Epithelial cell of prostate (primary cell): ENCODE data around the gene GP5.

ENCODE experiments used
- DNase-seq: peaks from one replicate; pipeline ENCODE4 v3.0.0-alpha.2; 2011; ENCODE audit warnings: low read depth, low spot score
- H3K27ac ChIP-seq: fragments of 450-650 bp; 2 replicates; pipeline ENCODE4 v1.5.1; 2017; ENCODE audit warnings: mild to moderate bottlenecking

Gene GP5

GRCh38 chr3:194379651-194380050 lies 19.4 kb downstream of the GP5 start:
- no peak for DNase-seq
- H3K27ac ChIP-seq, result no peak overlapping the region

DNA sequence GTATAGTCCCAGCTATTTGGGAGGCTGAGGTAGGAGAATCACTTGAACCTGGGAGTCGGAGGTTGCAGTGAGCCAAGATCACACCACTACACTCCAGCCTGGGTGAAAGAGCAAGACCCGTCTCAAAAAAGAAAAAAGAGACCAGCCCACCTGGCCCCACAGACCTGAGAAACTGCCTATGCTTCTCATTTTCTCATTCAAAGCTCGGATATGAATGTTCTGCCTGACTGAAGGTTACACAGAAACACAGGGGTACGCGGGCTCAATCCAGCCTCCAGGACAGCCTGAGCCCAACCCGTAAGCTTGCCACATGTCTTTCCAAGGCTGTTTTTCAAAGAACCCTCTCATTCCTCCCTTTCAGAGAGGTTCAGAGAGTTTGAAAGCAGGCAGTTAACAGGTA lies 19.8 kb downstream of the GP5 start:
- no peak for DNase-seq
- H3K27ac ChIP-seq, result no peak overlapping the region

- no peak overlapping the region for H3K27ac ChIP-seq
- DNase-seq, result no peak
Observed at GRCh38 chr3:194377708-194378107, 21.4 kb downstream of the GP5 start.

DNA sequence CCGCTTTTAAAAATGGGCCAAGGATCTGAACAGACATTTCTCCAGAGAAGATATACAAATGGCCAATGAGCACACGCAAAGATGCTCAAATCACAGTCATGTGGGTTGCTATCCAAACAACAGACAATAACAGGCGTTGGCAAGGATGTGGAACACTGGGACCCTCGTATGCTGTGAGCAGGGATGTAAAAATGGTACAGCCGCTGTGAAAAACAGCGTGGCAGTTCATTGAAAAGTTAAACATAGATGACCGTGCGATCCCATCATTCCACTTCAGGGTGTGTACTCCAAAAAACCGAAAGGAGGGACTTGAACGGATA lies 22.9 kb downstream of the GP5 start:
- no peak for DNase-seq

GRCh38 chr3:194375473-194376240 lies 23.4 kb downstream of the GP5 start:
- no peak overlapping the region for H3K27ac ChIP-seq
- DNase-seq, result no peak

More for the DNA sequence above, 22.9 kb downstream of the GP5 start:
- H3K27ac ChIP-seq, result no peak overlapping the region

- H3K27ac ChIP-seq, result no peak overlapping the region
- no peak for DNase-seq
Observed at GRCh38 chr3:194374935-194375334, 24.1 kb downstream of the GP5 start.

- DNase-seq, result no peak
- H3K27ac ChIP-seq, result no peak overlapping the region
Observed at GRCh38 chr3:194373899-194374298, 25.2 kb downstream of the GP5 start.

GRCh38 chr3:194373028-194373427 lies 26.0 kb downstream of the GP5 start:
- no peak for DNase-seq
- no peak overlapping the region for H3K27ac ChIP-seq

- DNase-seq, result no peak
- no peak overlapping the region for H3K27ac ChIP-seq
Observed at GRCh38 chr3:194370753-194371152, 28.3 kb downstream of the GP5 start.

DNA sequence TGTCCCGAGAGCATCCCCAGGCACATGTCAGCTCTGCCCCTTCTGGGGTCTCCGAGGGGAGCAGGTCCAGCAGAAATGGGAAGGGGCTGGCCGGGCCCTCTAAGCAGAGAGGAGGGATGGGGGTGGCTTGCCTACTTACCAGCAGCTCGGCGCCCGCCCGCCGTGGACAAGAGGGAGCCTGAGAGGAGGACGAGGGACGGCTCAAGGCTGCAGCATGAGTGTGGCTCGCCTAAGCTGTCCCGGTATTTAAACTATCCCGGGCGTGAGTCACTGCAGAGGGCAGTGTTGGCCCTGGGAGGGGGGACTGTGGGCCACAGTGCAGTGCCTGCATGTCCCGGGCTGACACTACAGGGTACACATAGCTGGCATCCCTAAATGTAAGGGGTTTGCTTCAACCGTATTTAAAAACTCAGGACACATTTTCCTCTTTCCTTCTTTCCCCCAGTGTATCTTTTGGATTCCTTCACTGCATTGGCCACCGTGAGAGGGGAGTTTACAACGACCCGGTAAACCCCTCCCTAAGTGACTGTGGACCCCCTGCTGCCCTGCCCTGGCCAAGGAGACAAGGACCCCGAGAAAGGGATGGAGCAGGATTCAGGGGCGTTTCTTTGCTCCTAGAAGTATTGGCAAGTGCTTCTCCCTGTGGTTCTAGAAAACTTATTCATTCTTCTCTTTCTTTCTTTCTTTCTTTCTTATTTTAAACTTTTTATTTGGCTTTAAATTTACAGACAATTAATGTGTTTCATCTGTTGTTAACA lies 29.4 kb downstream of the GP5 start, which contains the start of gene LRRC15:
Gene LRRC15, minus strand, starts transcription at position 222 of the 758 bp plus-strand sequence. CDS start 8,700 bp downstream, outside the sequence.
- no peak for DNase-seq

GRCh38 chr3:194368918-194369317 lies 30.1 kb downstream of the GP5 start:
- H3K27ac ChIP-seq, result no peak overlapping the region
- DNase-seq, result no peak

More for the DNA sequence above, 29.4 kb downstream of the GP5 start, which contains the start of gene LRRC15:
- H3K27ac ChIP-seq, result no peak within 1 kb of the TSS

GRCh38 chr3:194367992-194368841 lies 30.8 kb downstream of the GP5 start:
- DNase-seq, result no peak
- no peak overlapping the region for H3K27ac ChIP-seq

- no peak for DNase-seq
- H3K27ac ChIP-seq, result no peak overlapping the region
Observed at GRCh38 chr3:194365978-194366490, 33.0 kb downstream of the GP5 start.

DNA sequence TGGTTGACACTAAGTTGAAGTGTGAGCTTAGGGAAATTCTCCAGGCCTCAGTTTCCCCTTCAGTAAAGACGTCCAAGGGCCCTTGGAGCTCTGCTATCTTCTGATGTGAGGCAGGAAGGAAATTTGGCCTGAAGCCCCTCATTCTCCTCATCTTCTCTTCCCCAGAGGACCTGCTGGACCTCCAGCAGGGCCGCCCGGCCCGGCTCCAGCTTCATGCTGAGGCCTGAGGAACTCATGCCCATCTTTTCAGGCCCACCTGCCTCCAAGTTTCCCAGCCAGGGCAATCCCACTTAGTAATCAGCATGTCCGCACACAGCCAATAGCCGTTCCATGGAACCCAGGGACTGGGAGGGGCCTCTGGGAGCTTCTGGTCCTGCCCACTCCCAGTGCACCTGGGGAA lies 33.5 kb downstream of the GP5 start:
- DNase-seq, result no peak
- no peak overlapping the region for H3K27ac ChIP-seq

DNA sequence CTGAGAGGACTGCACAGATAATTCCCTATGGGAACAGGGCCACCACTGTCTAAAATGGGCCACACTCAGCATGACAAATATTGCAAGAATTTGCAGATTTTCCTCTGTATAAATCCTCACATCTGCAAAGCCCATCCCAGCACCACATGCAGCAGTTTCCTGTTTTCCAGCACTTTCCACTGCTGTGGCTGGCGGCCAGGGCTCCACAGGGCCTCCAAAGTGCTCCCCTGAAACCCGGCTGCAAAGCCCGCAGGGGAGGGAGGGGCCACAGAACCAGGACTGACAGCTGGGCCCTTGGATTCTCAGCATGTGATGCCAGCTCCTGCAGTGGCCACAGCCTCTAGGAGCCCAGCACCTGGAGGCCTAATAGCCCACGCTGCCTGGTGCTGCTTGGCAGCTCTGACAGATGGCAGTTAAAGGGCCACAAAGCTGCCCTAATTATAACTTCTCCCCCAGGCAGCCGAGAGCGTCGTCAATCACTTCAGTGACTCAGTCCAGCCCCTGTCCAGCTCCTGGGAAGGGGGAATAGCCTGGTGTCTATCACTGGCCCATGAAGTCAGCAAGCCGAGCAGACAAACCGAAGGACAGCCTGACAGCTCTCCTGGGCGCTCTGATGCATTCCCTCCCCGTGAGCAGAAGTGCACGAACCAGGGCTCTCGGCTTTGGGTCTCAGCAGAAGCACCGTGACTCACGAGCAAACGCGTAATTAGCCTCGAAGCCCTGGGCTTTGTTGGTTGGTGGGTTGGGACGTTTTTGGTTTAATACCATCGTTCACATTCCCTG lies 34.2 kb downstream of the GP5 start:
- DNase-seq, result no peak
- H3K27ac ChIP-seq, result no peak overlapping the region

GRCh38 chr3:194364314-194364651 lies 34.8 kb downstream of the GP5 start:
- no peak overlapping the region for H3K27ac ChIP-seq
- no peak for DNase-seq

DNA sequence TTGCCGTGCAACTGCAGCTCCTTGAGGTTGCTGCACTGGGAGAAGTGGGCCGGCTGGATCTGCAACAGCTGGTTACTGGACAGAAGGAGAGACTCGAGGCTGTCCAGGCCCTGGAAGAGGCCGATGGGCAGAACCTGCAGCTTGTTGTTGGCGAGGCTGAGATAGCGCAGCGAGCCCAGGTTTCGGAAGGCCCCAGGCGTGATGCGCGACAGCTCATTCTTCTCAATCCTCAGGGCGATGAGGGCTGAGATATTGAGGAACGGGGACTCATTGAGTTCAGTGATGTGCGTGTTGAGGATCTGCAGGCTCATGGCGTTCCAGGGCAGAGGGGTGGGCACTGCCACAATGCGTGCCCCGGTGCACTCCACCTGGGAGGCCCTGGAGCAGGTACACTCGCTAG lies 38.5 kb downstream of the GP5 start:
- DNase-seq, result no peak
- H3K27ac ChIP-seq, result no peak overlapping the region

DNA sequence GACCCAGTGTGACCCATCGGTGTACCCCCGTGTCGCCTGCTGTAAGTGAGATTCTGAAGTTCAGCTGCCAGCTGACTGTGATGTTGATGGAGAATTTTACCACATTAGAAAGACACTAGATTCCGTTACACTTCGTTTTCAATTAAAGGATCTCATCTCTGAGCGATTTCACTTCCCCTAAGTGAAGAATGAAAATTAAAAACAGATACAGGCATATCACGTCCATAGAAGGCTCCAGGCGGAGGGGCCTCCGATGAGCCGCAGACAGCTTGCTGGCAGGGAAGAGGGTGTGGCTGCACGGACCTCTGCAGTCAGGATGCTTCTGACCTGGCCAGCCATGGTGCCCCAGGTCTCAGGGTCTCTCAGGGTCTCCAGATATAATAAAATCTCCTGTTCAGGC lies 41.4 kb downstream of the GP5 start:
- no peak overlapping the region for H3K27ac ChIP-seq

DNA sequence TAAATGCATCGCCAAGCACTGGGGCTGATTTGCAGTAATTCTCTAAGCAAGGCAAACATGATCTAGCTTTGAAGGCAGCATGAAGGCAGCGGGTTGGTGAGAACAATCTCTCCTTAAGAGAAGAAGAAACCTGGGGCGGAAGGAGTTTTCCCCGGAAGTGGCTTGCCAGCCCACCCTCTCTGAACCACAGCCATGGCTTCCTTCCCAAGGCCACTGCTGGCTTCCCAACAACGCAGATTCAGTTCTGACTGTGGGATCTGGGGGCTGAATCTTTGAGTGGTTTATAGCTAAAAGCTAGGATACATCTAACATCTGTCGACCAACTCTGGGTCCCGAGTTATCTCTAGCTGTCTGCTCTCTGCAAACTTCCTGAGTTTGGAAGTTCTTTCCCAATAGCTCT lies 43.7 kb downstream of the GP5 start:
- DNase-seq, result no peak
- H3K27ac ChIP-seq, result no peak overlapping the region

More for the DNA sequence above, 41.4 kb downstream of the GP5 start:
- no peak for DNase-seq

DNA sequence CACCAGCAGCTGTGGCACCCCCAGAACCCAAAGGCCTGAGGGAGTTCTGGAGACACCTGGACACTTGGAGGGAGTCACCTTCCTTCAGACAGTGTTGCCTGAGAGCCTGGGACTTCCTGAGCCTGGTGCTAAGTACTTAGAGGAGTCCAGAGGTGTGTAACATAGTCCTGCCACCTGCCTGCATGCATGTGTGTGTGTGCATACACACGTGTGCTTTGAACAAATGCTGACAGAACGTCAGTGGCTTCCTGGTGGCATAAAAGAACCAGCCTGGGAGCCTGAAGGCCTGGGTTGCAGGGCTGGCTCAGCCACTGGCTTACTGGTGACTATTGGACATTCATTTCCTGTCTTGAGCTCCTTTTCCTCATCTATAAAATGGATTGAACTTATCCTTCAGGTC lies 44.8 kb downstream of the GP5 start:
- H3K27ac ChIP-seq, result no peak overlapping the region
- DNase-seq, result no peak
